Osteoblast (primary cell): ENCODE data around the gene N4BP3. TPM values are rescaled to one million over a fixed set of nuclear protein-coding genes. Genes with fewer than 3 reads are reported as not detected.

Experiments used
- DNase-seq: peaks from one replicate; pipeline ENCODE4 v3.0.0; 2011; ENCODE audit warnings: low spot score, mixed read lengths; ENCODE audit not compliant: insufficient read length; ENCODE audit errors: missing footprints
- H2AFZ ChIP-seq: 2 replicates; pipeline ENCODE4 v1.6.0; 2011; ENCODE audit warnings: mild to moderate bottlenecking, low read length
- H3K27ac ChIP-seq: 2 replicates; pipeline ENCODE4 v1.5.1; 2011; ENCODE audit warnings: mild to moderate bottlenecking, low read depth, low read length, moderate library complexity
- H3K27me3 ChIP-seq: 2 replicates; pipeline ENCODE4 v1.6.0; 2012; ENCODE audit warnings: mild to moderate bottlenecking, control low read depth, inconsistent platforms, low read length, moderate library complexity; ENCODE audit not compliant: insufficient read depth
- H3K36me3 ChIP-seq: 2 replicates; pipeline ENCODE4 v1.5.1; 2011; ENCODE audit warnings: mild to moderate bottlenecking, low read length, control low read depth, moderate library complexity; ENCODE audit not compliant: insufficient read depth
- H3K4me1 ChIP-seq: 2 replicates; pipeline ENCODE4 v1.5.1; 2011; ENCODE audit warnings: mild to moderate bottlenecking, low read length, control low read depth, moderate library complexity; ENCODE audit not compliant: insufficient read depth
- H3K4me2 ChIP-seq: 2 replicates; pipeline ENCODE4 v1.6.0; 2011; ENCODE audit warnings: mild to moderate bottlenecking, low read length; ENCODE audit not compliant: insufficient read depth
- H3K4me3 ChIP-seq: fragments of 200-600 bp; sonication (generic); 3 replicates; pipeline ENCODE4 v1.5.1; 2012; ENCODE audit warnings: mild to moderate bottlenecking, low read length, inconsistent platforms; ENCODE audit not compliant: insufficient read depth
- H3K79me2 ChIP-seq: 2 replicates; pipeline ENCODE4 v1.6.0; 2012; ENCODE audit warnings: mild to moderate bottlenecking, low read length, control low read depth, inconsistent platforms; ENCODE audit not compliant: insufficient read depth
- H3K9me3 ChIP-seq: 2 replicates; pipeline ENCODE4 v1.5.1; 2011; ENCODE audit warnings: low read depth, low read length, control low read depth
- H4K20me1 ChIP-seq: 2 replicates; pipeline ENCODE4 v1.6.0; 2012; ENCODE audit warnings: mild to moderate bottlenecking, low read length, control low read depth; ENCODE audit not compliant: insufficient read depth
- CTCF ChIP-seq: IDR thresholded peaks from 2 replicates; pipeline ENCODE4 v1.5.1; 2011; ENCODE audit warnings: mild to moderate bottlenecking, low read depth, low read length, moderate library complexity; ENCODE audit errors: extremely low read depth
- total RNA-seq: library from RNA; depleted of rRNA; stranded (reverse); fragments of >200 nt; gene quantifications from 2 replicates; pipeline ENCODE4 v1.2.3, GENCODE V29; 2012

N4BP3 gene
- total RNA-seq, 1 donor, result under 0.01 TPM

DNA sequence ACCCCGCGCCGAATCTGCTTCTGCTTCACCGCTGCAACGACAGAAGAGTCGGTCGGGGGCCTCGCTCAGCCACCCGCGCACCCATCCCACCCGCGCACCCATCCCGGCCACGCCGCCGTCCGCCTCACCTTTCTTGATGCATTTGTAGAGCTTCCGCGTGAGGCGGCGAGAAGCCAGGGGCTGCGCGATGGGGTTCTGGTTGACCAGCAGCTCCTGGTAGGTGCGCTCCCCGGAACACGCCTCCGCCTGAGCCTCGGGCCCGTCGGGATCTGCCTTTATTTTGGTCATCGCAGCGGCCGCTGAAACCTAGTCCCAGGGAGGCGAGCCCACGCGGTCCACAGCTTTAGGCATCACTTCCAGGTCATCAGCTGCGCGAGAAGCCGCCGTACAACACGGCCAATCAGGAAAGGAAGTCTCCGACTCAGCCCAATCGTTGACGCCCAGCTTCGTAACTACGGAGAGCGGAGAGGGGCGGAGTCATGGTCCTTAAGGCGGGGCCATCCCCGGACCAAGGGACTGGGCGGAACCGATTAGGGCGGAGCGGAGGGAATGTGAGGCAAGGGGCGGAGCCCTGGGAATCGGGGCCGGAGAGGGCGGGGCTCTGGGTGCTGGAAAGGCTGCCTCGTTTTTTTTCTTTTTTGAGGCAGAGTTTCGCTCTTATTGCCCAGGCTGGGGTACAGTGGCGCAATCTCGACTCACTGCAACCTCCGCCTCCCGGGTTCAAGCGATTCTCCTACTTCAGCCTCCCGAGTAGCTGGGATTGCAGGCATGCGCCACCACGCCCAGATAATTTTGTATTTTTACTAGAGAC lies 40.4 kb downstream of the N4BP3 start, which contains the start of gene NHP2:
Gene NHP2 (minus strand): TSS at position 356 of the 811 bp plus-strand sequence. CDS start 68 bp downstream, at position 288.
- Histone ChIP-seq H3K4me2 (peak within 1 kb of the TSS; percentile 79), H3K27me3 (no peaks in the 10 kb centered on the region), H3K9me3 (no peaks in the 10 kb centered on the region), H4K20me1 (no peaks in the 10 kb centered on the region), H3K27ac (peak within 1 kb of the TSS; percentile 29), H2AFZ (peak within 1 kb of the TSS; percentile 81), H3K36me3 (peaks cover 26% of the 10 kb centered on the region), H3K79me2 (peaks cover 12% of the 10 kb centered on the region), H3K4me1 (peaks cover 8% of the 10 kb centered on the region), H3K4me3 (peak within 1 kb of the TSS; percentile 84)
- TF ChIP-seq CTCF, result no peak
- DNase-seq, result peak; percentile 99

DNA sequence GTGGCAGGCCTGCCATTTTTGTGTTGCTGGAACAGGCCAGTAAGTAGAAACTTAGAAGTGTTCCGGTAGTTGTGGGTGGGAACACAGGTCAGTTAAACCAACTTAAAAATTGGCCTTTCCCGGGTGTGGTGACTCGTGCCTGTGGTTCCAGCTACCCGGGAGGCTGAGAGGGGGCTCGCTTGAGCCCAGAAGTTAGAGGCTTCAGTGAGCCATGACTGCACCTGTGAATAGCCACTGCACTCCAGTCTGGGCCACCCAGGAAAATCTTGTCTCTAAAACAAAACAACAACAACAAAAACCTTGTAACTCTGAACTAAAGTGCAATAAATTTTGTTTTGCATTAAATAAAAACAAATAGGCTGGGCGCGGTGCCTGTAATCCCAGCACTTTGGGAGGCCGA lies 41.7 kb downstream of the N4BP3 start:
- peaks cover 12% of the 10 kb centered on the region for H3K79me2 ChIP-seq
- H3K4me3 ChIP-seq, result no peak overlapping the region
- no peak overlapping the region for H3K27ac ChIP-seq
- no peak for DNase-seq
- no peak overlapping the region for H3K4me2 ChIP-seq
- peaks cover 17% of the 10 kb centered on the region for H3K36me3 ChIP-seq
- H3K4me1 ChIP-seq, result peaks cover 8% of the 10 kb centered on the region
- no peak for TF ChIP-seq CTCF
- H3K9me3 ChIP-seq, result no peaks in the 10 kb centered on the region
- no peak overlapping the region for H2AFZ ChIP-seq
- no peaks in the 10 kb centered on the region for H4K20me1 ChIP-seq
- no peaks in the 10 kb centered on the region for H3K27me3 ChIP-seq

DNA sequence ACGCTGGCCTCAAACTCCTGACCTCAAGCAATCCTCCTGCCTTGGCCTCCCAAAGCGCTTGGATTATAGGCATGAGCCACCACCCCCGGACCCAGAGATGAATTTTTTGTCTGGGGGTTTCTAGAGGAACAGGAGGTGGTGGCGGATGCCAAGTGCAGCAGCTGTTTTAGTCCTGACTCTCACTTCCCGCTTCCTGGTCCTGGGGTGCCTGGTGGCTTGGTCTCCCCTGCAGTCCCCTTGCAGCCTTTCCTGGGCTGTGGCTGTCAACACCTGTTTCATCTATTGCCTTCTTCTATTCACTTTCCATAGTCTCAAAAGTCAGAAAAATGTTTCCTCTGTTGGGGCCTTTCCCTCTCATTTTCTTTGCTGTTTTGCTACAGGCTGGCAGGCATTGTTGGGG lies 46.8 kb downstream of the N4BP3 start:
- H3K27ac ChIP-seq, result no peak overlapping the region
- H4K20me1 ChIP-seq, result no peaks in the 10 kb centered on the region
- H3K4me1 ChIP-seq, result no peaks in the 10 kb centered on the region
- TF ChIP-seq CTCF, result no peak
- no peaks in the 10 kb centered on the region for H3K36me3 ChIP-seq
- no peak overlapping the region for H2AFZ ChIP-seq
- H3K4me3 ChIP-seq, result no peak overlapping the region
- no peak for DNase-seq
- H3K9me3 ChIP-seq, result no peaks in the 10 kb centered on the region
- H3K27me3 ChIP-seq, result peaks cover 24% of the 10 kb centered on the region
- H3K79me2 ChIP-seq, result no peaks in the 10 kb centered on the region
- H3K4me2 ChIP-seq, result no peak overlapping the region

GRCh38 chr5:178162481-178162880 lies 49.1 kb downstream of the N4BP3 start:
- Histone ChIP-seq H3K4me1 (no peaks in the 10 kb centered on the region), H3K4me3 (no peak overlapping the region), H3K36me3 (no peaks in the 10 kb centered on the region), H3K27ac (no peak overlapping the region), H3K79me2 (no peaks in the 10 kb centered on the region), H2AFZ (no peak overlapping the region), H3K27me3 (peaks cover 40% of the 10 kb centered on the region), H4K20me1 (no peaks in the 10 kb centered on the region), H3K4me2 (no peak overlapping the region), H3K9me3 (no peaks in the 10 kb centered on the region)
- DNase-seq, result no peak
- no peak for TF ChIP-seq CTCF
